ENCODE data around the gene PGPEP1.
"Not testable (repeated sequence)": the region's sequence is repeated elsewhere in the genome, so short reads cannot be mapped to it uniquely, and the experiment has no call there.

GRCh38 chr19:18354743-18355142 is 14.3 kb downstream of the PGPEP1 start:
- not testable (repeated sequence) for TF ChIP-seq CTCF, POLR2A (IDR thresholded peaks at IDR 0.05)

Measured in right lobe of liver (tissue), 4 donors.